ENCODE data around the gene B4GALNT3.

- TF ChIP-seq SUZ12 (IDR thresholded peaks at IDR 0.05; ENCODE audit: extremely low read depth, insufficient read depth, insufficient read length) (no peak), YY1 (IDR thresholded peaks at IDR 0.05; ENCODE audit: insufficient read depth, insufficient read length) (no peak), ZNF274 (IDR thresholded peaks at IDR 0.05; ENCODE audit: low read depth, low read length) (no peak)
Measured at GRCh38 chr12:508145-508544, 48.4 kb downstream of the B4GALNT3 start.

Measured in NT2/D1 (cell line).